Germinal center (tissue), 1 donor: ENCODE measurements around the gene SDF2.
"Not testable (repeated sequence)": the region's sequence is repeated elsewhere in the genome, so short reads cannot be mapped to it uniquely, and the experiment has no call there.

Experiments
- DNase-seq: peaks from one replicate; pipeline ENCODE4 v3.0.0; 2012; ENCODE audit warnings: mixed read lengths, low spot score

Gene SDF2

DNA sequence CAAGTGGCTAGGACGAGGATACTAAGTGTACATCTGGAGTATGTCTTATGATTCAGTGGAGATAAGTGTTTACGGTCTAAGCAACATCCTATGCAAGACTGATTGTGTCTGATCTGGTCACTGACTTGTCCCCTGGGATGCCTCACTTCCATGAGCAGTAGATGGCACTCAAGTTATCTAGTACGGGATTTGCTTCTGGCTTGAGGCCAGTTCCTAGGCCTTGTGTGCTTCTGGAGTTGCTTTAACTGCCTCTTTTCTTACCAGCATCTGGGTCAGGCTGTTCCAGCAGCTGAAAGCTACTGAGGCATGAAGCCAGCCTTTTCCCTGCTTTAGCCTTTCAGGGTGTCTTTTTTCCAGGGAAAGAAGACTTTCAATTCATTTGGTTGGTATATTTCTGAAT, 23.3 kb upstream of the SDF2 start:
- DNase-seq: no peak

DNA sequence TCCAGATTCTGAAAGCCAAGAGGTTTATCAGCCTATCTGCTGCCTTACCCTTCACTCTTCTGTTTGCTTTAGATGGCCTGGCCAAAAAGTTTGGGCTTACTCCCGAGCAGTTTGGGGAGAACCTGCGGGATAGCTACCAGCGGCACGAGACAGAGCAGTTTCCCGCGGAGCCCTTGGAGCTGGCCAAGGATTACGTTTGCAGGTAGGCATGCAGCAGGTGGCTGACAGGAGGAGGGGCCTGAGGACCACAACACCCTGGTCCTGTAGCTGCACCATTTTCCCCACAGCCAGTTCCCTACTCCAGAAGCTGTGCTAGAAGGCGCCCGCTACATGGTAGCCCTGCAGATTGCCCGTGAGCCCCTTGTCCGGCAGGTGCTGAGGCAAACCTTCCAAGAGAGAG, 20.9 kb upstream of the SDF2 start:
- DNase-seq: no peak

DNA sequence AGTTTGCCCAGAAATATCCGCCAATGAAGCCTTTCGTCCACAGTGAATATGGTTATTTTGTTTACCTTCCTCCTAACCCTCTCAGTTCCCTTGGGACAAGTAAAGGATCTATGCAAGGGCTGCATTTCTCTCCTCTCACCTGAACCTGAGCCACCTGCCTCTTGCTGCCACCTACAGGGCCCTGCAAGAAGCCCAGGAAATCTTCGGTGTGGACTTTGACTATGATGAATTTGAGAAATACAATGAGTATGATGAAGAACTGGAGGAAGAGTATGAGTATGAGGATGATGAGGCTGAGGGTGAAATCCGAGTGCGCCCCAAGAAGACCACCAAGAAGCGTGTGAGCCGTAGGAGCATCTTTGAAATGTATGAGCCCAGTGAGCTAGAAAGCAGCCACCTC, 14.3 kb upstream of the SDF2 start:
- peak; percentile 35 for DNase-seq

DNA sequence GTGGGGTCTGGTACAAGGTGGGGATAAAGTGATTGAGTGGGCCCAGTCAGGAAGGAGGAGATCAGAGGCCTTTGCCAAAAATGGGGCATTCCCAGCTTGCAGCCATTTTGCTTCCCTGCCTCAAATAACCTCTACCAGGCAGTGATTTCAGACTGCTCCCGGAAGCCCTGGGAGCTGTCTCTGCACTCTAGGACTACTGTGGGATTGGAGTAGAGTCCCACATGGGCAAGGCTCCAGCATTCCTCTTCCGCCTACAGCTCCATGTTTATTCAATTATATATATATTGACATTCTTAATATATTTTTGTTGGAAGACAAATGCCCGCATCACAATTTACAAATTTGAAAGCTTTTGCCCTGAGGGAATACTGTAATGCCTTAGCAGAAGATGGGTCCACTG, 13.8 kb upstream of the SDF2 start:
- no peak for DNase-seq

- DNase-seq: no peak
Measured at GRCh38 chr17:28669918-28670317, 8.2 kb upstream of the SDF2 start.

GRCh38 chr17:28667870-28668269, 6.2 kb upstream of the SDF2 start:
- no peak for DNase-seq

- no peak for DNase-seq
Measured at GRCh38 chr17:28665994-28666393, 4.3 kb upstream of the SDF2 start.

- no peak for DNase-seq
Measured at GRCh38 chr17:28663723-28664122, 2.0 kb upstream of the SDF2 start.

GRCh38 chr17:28662527-28662829, 772 bp upstream of the SDF2 start:
- DNase-seq: no peak

- DNase-seq: not testable (repeated sequence)
Measured at GRCh38 chr17:28659497-28659881, 2.2 kb downstream of the SDF2 start.

DNA sequence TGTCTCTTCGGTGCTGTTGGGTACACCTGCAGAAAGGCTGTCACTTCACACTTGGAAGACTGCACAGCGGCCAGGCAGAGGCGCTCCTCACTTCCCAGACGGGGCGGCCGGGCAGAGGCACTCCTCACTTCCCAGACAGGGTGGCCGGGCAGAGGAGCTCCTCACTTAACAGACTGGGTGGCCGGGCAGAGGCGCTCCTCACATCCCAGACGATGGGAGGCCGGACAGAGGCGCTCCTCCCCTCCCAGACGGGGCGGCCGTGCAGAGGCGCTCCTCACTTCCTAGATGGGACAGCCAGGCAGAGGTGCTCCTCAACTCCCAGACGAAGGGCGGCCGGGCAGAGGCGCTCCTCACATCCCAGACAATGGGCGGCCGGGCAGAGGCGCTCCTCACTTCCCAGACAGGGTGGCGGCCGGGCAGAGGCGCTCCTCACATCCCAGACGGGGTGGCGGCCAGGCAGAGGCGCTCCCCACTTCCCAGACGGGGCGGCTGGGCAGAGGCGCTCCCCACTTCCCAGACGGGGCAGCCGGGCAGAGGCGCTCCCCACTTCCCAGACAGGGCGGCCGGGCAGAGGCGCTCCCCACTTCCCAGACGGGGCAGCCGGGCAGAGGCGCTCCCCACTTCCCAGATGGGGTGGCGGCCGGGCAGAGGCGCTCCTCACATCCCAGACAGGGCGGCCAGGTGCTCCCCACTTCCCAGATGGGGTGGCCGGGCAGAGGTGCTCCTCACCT, 2.8 kb downstream of the SDF2 start:
- DNase-seq: not testable (repeated sequence)

DNA sequence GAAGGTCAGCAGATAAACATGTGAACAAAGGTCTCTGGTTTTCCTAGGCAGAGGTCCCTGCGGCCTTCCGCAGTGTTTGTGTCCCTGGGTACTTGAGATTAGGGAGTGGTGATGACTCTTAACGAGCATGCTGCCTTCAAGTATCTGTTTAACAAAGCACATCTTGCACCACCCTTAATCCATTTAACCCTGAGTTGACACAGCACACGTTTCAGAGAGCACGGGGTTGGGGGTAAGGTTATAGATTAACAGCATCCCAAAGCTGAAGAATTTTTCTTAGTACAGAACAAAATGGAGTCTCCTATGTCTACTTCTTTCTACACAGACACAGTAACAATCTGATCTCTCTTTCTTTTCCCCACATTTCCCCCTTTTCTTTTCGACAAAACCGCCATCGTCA, 3.4 kb downstream of the SDF2 start:
- not testable (repeated sequence) for DNase-seq

GRCh38 chr17:28657756-28658155, 4.0 kb downstream of the SDF2 start:
- no peak for DNase-seq

DNA sequence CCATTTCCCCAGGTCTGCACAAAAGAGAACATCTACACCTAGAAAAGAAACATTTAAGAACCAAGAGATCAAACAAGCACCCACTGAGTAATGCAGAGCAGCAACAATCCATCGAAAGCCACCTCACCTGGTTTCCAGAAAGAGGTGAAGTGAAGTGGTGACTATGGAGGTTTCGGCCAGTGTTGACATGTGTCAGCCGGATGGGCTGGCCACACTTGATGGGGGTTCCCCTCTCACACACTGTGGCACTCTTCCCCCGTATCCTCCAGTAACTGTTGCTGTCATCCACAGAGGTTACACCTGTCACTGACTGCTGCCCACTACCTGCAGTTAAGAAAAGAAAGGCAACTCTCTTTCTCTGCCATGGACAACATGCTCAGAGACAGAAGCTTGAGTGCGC, 6.5 kb downstream of the SDF2 start:
- DNase-seq: no peak

GRCh38 chr17:28648698-28649097, 13.0 kb downstream of the SDF2 start:
- DNase-seq: no peak

- no peak for DNase-seq
Measured at GRCh38 chr17:28646039-28646754, 15.5 kb downstream of the SDF2 start.

DNA sequence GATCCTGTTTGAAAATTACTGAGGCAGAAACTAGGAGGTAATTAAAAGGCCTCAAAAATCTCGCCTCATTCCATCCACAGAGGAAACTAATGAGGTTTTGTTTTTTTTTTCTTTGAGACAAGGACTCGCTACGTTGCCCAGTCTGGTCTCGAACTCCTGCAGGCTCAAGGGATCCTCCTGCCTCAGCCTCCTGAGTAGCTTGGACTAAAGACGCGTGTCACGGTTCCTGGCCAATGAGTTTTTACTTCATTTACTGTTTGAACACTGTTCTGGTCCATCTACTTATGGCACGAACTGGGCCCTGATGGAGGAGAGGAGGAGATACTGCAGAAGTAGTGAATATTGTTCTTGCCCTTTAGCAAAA, 16.1 kb downstream of the SDF2 start:
- DNase-seq: no peak

DNA sequence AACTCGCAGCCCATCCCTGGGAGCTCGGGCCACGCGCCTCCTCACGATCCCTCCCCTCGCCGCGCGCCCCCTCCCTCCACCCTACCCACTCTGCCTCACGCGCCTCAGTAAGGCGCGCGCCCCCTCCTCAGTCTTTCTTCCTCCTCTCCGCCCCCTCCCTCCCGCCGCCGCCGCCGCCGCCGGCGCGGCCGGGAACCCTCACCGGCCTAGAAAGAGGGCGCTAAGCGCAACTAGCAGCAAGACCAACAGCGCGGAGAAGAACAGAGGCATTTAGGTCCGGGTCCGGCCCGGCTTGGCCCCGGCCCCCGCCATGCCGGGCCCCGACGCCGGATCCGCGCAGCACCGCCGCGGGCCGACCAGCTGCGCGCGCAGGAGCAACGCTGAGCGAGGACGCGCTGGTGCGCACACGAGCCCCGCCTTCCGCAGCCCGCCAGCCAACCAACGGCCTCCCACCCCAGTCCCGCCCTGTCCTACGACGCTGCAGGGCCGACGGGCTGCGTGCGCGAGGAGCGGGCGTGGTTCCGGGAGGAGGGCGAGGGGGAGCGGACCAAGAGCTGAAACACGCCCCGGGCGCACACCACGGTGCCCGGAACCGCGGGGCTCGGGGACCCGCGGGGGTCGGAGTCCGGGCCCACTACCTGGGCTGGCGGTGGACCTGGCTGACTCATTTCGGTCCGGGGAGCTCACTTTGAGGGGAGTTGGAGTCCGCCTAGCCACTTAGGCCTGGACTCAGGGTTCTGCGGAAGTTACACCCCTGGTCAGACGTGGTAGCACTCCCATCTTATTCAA, 16.7 kb downstream of the SDF2 start, which contains the start of gene BLTP2:
Gene BLTP2 (minus strand): TSS at position 372 of the 789 bp plus-strand sequence. CDS start 102 bp downstream, at position 270.
- DNase-seq: peak; percentile 98

GRCh38 chr17:28643983-28644786, 17.5 kb downstream of the SDF2 start:
- DNase-seq: peak; percentile 69

DNA sequence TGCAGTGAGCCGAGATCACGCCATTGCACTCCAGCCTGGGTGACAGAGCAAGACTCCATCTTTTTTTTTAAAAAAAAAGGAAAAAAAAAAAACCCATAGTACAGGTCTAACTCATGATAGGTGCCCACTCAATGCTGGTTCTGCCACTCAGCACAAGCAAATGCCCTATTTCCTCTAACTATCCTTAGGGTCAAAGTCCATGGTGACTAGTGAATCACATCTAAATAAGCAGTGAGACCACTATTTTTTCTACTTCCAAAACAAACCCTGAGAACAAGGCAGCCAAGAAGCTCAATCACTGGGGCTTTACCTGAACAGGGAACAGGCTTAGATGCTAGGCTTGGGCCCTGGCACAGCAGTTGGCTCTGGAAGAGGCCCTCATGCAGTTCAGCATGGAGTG, 20.1 kb downstream of the SDF2 start:
- DNase-seq: no peak

GRCh38 chr17:28635506-28635905, 26.2 kb downstream of the SDF2 start:
- DNase-seq: no peak

GRCh38 chr17:28634206-28634865, 27.4 kb downstream of the SDF2 start:
- no peak for DNase-seq
